Gastroesophageal sphincter (tissue), 4 donors: ENCODE data around the gene CCDC137. TPM values are rescaled to one million over a fixed set of nuclear protein-coding genes. Genes with fewer than 3 reads are reported as not detected.

Experiments
- ATAC-seq: fragments of 150-250 bp; one replicate; pipeline ENCODE4 v1.9.1; 2016; ENCODE audit warnings: mild to moderate bottlenecking, moderate library complexity
- H3K27ac ChIP-seq, 4 donors: fragments of 200-600 bp; sonication (generic) in 3 of 4; 1 replicate in 3 of 4; 2 replicates in 1 of 4; pipeline ENCODE4 v1.5.1; 2016 to 2019
- H3K27me3 ChIP-seq: fragments of 200-600 bp; sonication (generic); one replicate; pipeline ENCODE4 v1.5.1; 2019
- H3K36me3 ChIP-seq, 2 donors: fragments of 200-600 bp; sonication (generic); one replicate each; pipeline ENCODE4 v1.5.1; 2019; ENCODE audit warnings: control low read depth in 1 of 2
- H3K4me1 ChIP-seq, 3 donors: fragments of 200-600 bp; sonication (generic); 1 replicate in 2 of 3; 2 replicates in 1 of 3; pipeline ENCODE4 v1.5.1; 2016 to 2019; ENCODE audit warnings: control low read depth in 2 of 3
- H3K4me3 ChIP-seq, 2 donors: fragments of 200-600 bp; sonication (generic); one replicate each; pipeline ENCODE4 v1.5.1; 2019; ENCODE audit warnings: mild to moderate bottlenecking in 1 of 2, moderate library complexity in 1 of 2
- H3K9me3 ChIP-seq, 3 donors: fragments of 200-600 bp; sonication (generic); one replicate each; pipeline ENCODE4 v1.5.1; 2017 to 2019; ENCODE audit warnings: control low read depth in 2 of 3
- EP300 ChIP-seq: sonication (generic); formaldehyde crosslinking; IDR thresholded peaks from one replicate; pipeline ENCODE4 v1.6.1; 2017; ENCODE audit warnings: antibody characterized with exemption, mild to moderate bottlenecking
- POLR2A ChIP-seq, 2 donors: fragments of 450-650 bp; IDR thresholded peaks; one replicate each; pipeline ENCODE4 v1.6.1; 2017; ENCODE audit warnings: antibody characterized with exemption in 2 of 2, mild to moderate bottlenecking in 2 of 2, moderate library complexity in 1 of 2
- POLR2AphosphoS5 ChIP-seq: sonication (generic); formaldehyde crosslinking; IDR thresholded peaks from one replicate; pipeline ENCODE4 v1.6.1; 2017; ENCODE audit warnings: antibody characterized with exemption
- WGBS, 2 donors: methylation state at CpG; one replicate each; pipeline ENCODE4 v1.1.5; 2018; ENCODE audit warnings: low coverage in 1 of 2; 5-methylcytosine and 5-hydroxymethylcytosine counted together
- total RNA-seq, 4 donors: library from RNA; depleted of rRNA; stranded (reverse); fragments of >200 nt; gene quantifications; one replicate each; pipeline ENCODE4 v1.1.0, GENCODE V29; 2016
- TF ChIP-seq, protein P1 (sequence below), 4 experiments: fragments of 200-600 bp in 2 of 4; fragments of 450-650 bp in 2 of 4; sonication (generic) in 1 of 4; IDR thresholded peaks; one replicate each; pipeline ENCODE4 v1.5.1; 2017 to 2019; ENCODE audit warnings: antibody characterized with exemption in 4 of 4, mild to moderate bottlenecking in 2 of 4, moderate library complexity in 2 of 4

CCDC137 gene
- total RNA-seq, 4 donors from 2014 or later = 8.2 to 16.1 (median 11.4) TPM

GRCh38 chr17:81648707-81649085 is 17.8 kb upstream of the CCDC137 start:
- TF ChIP-seq POLR2AphosphoS5 (no peak), POLR2A (IDR thresholded peaks at IDR 0.05) (no peak), EP300 (no peak)
- TF ChIP-seq, protein P1, sequence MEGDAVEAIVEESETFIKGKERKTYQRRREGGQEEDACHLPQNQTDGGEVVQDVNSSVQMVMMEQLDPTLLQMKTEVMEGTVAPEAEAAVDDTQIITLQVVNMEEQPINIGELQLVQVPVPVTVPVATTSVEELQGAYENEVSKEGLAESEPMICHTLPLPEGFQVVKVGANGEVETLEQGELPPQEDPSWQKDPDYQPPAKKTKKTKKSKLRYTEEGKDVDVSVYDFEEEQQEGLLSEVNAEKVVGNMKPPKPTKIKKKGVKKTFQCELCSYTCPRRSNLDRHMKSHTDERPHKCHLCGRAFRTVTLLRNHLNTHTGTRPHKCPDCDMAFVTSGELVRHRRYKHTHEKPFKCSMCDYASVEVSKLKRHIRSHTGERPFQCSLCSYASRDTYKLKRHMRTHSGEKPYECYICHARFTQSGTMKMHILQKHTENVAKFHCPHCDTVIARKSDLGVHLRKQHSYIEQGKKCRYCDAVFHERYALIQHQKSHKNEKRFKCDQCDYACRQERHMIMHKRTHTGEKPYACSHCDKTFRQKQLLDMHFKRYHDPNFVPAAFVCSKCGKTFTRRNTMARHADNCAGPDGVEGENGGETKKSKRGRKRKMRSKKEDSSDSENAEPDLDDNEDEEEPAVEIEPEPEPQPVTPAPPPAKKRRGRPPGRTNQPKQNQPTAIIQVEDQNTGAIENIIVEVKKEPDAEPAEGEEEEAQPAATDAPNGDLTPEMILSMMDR (IDR thresholded peaks at IDR 0.05) = no peak
- Histone ChIP-seq H3K4me1 (peaks cover 0 to 8% (median 0%) of the 10 kb centered on the region in 3 donors), H3K4me3 (no peak overlapping the region), H3K36me3 (no peaks in the 10 kb centered on the region), H3K9me3 (peaks cover 0 to 11% (median 0%) of the 10 kb centered on the region in 3 donors), H3K27me3 (peaks cover 67% of the 10 kb centered on the region), H3K27ac (no peak overlapping the region)
- ATAC-seq = no peak
- WGBS, 2 donors = 55 to 88% methylated on average over 8 to 13 of the region's 14 CpGs

DNA sequence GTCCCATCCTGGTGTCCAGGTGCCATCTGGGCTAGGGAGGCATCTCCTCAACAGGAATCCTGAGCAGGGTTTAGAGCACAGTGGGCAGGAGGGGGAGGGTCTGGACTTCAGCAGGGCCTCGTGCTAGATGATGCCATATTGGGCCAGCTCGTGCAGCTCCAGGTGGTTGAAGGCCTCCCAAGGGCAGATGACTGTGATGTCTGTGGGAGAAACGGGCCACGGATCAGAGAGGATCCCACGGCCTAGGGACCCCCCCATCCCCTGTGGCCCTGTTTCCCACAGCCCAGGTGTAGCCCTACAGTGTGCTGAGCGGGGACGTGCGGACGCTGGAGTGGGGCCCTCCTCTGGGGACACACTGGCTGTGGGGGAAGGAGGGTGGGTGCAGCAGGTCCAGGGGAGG is 15.6 kb upstream of the CCDC137 start:
- H3K27ac ChIP-seq = no peak overlapping the region
- H3K4me1 ChIP-seq = peaks cover 0 to 8% (median 0%) of the 10 kb centered on the region in 3 donors
- H3K4me3 ChIP-seq = no peak overlapping the region
- peaks cover 83% of the 10 kb centered on the region for H3K27me3 ChIP-seq
- peaks cover 0 to 11% (median 0%) of the 10 kb centered on the region in 3 donors for H3K9me3 ChIP-seq
- no peaks in the 10 kb centered on the region for H3K36me3 ChIP-seq
- TF ChIP-seq POLR2AphosphoS5 (no peak), POLR2A (IDR thresholded peaks at IDR 0.05) (no peak), EP300 (no peak)
- TF ChIP-seq, protein P1 (IDR thresholded peaks at IDR 0.05) = no peak
- 46% methylated on average over 5 of the region's 9 CpGs; no CpG with 5 or more reads in 1 of the 2 donors for WGBS, 2 donors
- peak; percentile 15 for ATAC-seq

DNA sequence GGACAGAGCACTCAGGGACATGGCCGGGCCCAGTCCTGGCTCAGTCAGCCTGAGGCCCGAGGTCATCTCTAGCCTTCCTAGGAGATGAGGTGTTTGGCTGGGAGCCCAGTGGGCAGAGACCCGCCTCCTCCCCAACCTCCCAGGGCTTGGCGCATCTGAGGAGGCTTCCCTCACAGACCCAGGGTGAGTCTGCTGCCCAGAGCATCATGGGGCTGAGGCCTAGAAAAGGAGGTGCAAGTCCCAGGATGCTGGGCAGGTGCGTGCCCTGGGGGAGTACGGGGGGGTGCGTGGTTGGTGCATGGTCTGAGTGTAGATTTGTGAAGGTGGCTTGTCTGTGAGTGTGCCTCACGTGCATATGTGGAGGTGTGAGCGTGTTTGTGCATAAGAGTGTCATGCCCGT is 14.8 kb upstream of the CCDC137 start:
- ATAC-seq = no peak
- WGBS, 2 donors = 87% methylated on average over 4 of the region's 10 CpGs; no CpG with 5 or more reads in 1 of the 2 donors
- peaks cover 0 to 11% (median 0%) of the 10 kb centered on the region in 3 donors for H3K9me3 ChIP-seq
- H3K4me1 ChIP-seq = peaks cover 0 to 8% (median 0%) of the 10 kb centered on the region in 3 donors
- no peaks in the 10 kb centered on the region for H3K36me3 ChIP-seq
- peaks cover 83% of the 10 kb centered on the region for H3K27me3 ChIP-seq
- H3K4me3 ChIP-seq = no peak overlapping the region
- TF ChIP-seq, protein P1 (IDR thresholded peaks at IDR 0.05) = no peak
- TF ChIP-seq POLR2A (IDR thresholded peaks at IDR 0.05) (no peak), POLR2AphosphoS5 (no peak), EP300 (no peak)
- H3K27ac ChIP-seq = no peak overlapping the region

DNA sequence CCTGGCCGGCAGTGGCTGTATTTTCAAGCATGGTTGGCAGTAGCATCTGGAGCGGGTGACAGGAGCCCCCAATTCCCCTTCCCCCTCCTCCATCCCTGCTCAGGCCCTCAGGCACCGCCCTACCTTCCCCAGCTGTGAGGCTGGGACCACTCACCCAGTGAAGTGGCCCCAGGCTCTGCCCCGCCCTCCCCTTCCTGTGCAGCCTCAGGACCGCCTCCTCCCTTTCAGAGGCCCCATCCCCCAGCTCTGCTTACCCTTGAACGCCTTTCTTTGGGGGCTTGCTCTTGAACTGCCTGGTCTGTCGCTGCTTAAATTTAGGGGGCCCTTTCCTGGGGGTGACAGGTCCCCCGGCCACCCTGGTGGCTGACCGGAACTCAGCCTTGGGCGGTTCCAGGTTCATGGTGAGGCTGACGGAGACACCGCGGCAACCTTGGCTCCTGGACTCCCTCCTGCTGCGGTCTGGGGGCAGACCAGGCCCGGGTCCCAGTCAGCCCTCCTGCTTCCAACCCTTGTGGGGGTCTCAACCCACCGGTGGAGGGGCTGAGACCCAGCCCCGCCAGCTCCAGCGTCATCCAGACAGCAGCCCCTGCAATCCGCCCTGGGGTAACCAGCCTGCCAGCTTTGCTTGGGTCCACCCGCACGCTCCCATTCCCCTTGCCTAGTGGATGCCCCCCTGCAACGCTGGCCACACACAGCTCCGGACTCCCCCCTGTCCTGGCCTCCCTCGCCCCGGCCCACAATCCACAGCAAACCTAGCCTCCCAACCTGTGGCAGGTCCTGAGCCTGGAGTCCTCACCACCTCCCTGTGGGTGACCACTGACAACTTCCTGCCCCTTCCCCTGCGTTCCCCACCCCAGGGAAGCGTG is 13.4 kb upstream of the CCDC137 start:
- ATAC-seq = no peak
- H3K4me1 ChIP-seq = peaks cover 0 to 4% (median 0%) of the 10 kb centered on the region in 3 donors
- peaks cover 70% of the 10 kb centered on the region for H3K27me3 ChIP-seq
- H3K9me3 ChIP-seq = peaks cover 0 to 11% (median 0%) of the 10 kb centered on the region in 3 donors
- H3K27ac ChIP-seq = no peak overlapping the region
- no peaks in the 10 kb centered on the region for H3K36me3 ChIP-seq
- no peak for TF ChIP-seq POLR2A (IDR thresholded peaks at IDR 0.05)
- TF ChIP-seq EP300 = no peak
- no peak for TF ChIP-seq POLR2AphosphoS5
- TF ChIP-seq, protein P1 (IDR thresholded peaks at IDR 0.05) = no peak
- H3K4me3 ChIP-seq = no peak overlapping the region
- 0 to 50% methylated on average over 1 to 2 of the region's 27 CpGs for WGBS, 2 donors
